Activated naive CD4-positive, alpha-beta T cell (primary cell): Measurements from ENCODE around the gene ALG1.
"Not testable (repeated sequence)": the region's sequence is repeated elsewhere in the genome, so short reads cannot be mapped to it uniquely, and the experiment has no call there.

Experiments
- DNase-seq, 4 experiments: peaks; one replicate each; lab custom pipeline; 2025; lab: John Stamatoyannopoulos, UW

The ALG1 gene

DNA sequence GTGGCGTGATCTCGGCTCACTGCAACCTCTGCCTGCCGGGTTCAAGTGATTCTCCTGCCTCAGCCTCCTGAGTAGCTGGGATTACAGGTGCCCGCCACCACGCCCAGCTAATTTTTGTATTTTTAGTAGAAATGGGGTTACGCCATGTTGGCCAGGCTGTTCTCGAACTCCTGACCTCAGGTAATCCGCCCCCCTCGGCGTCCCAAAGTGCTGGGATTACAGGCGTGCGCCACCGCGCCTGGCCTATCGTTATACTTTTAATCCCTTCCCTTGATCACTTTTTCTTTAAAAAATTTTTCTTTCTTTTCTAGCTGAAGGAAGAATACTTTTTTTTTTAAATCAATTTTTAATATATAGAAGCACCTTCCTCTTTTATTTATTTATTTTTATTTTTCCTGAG lies 2.1 kb downstream of the ALG1 start:
- not testable (repeated sequence) for DNase-seq

DNA sequence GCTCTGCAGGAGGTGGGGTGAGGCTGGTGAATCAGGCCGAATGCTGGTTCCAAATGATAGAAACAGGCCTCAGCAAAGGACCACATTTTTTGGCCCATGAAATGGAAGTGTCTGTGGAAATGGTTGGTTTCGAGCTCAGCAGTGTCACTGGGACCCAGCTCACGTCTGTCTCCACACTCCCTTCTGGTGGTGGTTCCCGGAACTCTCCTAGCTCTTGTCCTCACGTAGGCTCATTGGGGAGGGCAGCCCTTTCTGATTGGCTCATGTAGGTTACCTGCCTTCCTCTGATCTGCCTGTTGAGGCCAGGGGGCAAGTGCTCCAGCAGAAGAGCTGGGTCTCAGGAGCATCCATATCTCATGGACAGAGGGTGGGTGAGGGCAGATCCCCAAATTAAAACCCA lies 4.0 kb downstream of the ALG1 start:
- no peak for DNase-seq

DNA sequence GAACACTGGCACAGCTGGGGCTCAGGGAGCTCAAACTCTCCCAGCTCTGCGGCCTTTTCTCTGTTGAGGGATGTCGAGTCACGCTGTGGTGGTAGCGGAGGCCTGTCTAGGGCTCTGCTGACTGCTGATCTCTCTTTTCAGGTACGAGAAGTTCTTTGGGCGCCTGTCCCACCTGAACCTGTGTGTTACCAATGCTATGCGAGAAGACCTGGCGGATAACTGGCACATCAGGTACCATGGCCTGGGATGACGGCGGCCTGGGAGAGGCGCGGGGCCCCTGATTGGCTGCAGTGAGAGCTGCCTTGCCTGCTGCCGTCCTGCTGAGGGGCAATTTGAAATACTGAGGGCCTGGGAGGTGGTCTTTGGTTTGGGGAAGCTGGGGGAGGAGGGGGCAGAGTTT lies 5.7 kb downstream of the ALG1 start:
- DNase-seq: no peak

DNA sequence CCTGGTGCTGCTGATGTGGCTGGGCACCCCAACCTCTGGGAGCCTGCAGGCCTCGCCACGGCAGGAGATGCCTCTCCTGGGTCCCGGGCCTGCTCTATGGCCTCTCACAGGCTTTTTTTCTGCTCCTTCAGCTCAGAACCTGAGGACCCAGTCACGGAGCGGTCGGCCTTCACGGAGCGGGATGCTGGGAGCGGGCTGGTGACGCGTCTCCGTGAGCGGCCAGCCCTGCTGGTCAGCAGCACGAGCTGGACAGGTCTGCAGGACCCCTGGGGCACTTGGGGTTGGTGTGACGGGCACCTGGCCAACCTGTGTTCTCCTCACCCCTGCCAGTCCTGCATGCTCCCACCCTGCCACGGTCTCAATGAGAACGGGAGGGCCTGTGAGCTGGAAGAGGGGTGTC lies 7.0 kb downstream of the ALG1 start:
- no peak for DNase-seq

DNA sequence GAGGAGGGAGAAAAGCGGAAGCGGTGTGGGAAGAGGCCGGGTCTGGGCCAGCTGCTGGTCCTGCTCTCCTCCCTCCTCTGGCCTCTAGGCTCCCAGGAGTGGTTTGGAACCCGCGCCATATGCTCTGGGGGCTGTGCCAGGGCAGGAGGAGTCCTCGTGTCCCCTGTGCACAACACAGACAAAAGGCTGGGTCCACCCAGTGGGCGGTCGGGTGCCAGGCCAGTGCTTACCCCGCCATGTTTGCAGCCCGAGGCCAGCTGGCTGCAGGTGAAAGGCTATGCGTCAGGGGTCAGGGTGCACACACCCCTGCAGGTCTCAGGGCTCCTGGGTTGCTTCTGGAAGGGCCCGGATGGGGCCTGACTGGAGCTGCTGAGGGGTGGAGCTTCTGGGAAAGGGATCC lies 8.8 kb downstream of the ALG1 start:
- not testable (repeated sequence) for DNase-seq

DNA sequence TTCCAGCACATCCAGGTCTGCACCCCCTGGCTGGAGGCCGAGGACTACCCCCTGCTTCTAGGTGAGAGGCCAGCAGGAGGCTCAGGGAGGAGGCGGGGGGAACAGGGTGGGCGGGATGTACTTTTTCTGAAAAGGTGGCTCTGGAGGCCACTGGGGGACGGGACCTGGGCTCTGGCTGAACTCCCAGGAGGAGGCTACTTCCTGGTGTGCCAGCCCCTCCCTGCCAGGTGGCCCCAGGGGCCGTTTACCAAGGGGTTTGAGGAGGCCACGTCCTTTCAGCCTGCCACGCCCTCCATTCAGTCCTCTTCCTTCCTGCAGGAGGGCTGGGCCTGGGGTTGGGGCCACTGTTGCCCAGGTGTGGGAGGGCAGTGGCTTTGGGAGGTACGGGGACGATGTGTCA lies 9.4 kb downstream of the ALG1 start:
- DNase-seq: not testable (repeated sequence)

DNA sequence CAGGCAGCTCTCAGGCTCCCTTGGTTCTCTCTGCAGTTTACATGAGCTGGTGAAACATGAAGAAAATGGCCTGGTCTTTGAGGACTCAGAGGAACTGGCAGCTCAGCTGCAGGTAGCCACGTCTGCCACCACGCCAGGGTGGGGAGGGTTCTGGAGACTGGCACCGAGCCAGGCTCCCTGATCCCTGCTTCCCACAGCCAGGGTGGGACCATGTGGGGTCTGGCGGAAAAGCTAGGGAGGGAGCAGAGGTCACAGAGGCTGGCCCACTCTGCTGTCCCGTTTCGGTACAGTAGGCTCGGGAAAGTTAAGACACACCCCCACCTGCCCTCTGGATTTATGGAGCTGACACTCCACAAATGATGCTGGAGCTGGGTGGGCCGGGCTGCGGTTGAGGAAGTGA lies 12.0 kb downstream of the ALG1 start:
- not testable (repeated sequence) for DNase-seq

DNA sequence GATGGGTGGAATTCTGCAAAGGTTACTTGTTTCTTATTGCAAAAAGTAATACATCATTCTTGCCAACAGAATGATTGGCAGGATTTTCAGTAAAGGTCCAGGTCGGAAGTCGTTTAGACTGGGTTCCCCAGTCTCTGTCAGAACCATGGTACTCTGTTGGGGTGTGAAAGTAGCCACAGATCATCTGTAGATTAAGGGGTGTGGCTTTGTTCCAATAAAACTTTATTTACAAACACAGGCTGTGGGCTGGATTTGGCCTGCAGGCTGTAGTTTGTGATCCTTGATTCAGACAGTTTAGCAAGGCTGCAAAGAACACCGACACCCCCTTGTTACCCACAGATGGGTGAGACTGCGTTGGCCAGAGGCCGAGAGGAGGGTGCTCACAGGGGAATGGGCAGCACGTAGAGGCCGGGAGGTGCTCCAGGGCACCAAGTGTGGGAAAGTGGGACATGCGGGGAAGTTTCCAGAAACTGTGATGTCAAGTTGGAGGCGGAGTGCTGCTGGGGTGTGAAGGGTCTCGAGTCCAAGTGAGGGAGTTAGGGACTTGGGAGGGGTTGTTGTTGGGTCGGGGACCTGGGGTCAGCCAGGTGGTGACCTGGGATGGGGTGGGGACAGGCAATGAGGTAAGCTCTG lies 12.6 kb downstream of the ALG1 start:
- DNase-seq: not testable (repeated sequence)

DNA sequence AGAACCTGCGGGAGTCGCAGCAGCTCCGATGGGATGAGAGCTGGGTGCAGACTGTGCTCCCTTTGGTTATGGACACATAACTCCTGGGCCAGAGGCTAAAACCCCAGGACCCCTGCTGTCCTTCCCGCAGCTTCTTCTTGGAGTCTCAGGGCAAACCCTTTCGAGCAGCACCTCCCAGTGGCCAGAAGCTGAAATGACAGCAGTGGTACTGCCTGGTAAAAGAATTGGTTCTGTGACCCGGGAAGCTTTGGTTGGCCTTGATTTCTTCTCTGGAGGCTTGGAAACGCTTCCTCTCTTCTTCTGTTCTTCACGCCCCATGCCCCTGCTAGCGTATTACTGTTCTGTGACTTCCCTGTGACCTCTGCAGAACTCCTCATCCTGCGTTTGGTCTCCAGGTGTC lies 13.2 kb downstream of the ALG1 start:
- DNase-seq: peak in 3 of 4 experiments; percentile 8 to 33 (median 14)

DNA sequence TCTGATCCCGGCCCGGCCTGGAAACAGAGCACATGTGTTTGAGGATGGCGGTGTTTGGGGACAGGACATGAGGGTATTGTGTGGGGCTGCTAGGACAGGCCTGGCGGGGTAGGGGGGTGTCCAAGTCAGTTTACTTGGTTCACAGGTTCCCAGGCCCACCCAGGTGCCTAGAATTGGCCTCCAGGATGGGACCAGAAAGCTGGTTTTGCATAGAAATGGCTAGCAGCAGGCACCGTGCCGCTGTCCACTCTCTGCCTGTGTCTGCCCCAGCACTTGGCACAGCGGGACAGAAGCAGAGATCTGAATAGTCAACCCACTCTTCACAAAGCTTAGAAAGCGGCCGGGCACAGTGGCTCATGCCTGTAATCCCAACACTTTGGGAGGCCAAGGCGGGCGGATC lies 14.1 kb downstream of the ALG1 start:
- not testable (repeated sequence) for DNase-seq

DNA sequence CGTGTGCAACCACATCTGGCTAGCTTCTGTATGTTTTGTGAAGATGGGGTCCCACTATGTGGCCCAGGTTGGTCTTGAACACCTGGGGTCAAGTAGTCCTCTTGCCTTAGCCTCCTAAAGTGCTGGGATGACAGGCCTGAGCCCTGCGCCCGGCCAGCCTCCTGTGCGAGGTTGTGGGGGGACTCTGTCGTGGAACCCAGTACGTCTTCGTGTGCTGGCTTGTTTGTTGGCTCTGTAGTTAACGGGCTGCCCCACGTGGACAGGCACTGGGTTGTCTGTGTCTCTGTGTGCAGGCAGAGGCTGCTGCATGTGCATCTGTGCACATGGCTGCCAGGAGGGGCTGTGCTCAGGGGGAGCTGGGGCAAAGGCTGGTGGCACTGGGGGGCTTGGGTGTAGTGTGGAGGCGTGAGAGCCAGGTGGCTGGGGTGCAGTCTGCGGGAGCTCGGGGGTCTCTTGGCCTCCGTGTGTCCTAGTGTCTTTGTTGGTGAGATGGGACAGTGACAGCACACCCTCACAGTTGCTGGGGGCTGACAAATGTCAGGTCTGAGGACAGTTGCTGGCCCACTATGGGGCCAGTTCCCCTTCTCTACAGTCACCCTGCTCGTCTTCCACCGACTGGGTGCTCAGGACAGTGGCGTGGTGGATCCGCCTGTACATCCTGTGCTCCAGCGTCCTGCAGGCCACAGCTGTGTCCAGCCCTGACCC lies 16.6 kb downstream of the ALG1 start:
- DNase-seq: not testable (repeated sequence)

DNA sequence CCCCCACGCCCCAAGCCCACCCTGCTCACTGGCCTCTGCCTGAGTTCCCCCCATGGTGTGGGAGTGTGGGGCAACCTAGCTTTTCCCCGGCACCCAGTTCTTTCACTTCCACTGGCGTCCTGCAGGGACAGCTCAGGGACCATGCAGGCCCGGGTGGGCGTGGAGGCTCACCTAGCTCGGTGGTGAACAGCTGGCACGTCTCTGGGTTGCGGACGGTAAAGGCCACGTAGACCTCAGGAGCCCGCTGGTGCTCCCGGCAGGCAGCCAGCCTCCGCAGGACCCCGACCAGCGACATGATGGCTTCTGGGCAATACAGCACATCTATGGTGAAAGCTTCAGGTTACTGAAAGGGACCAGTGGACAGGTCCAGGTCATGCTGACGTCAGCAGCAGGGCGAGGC lies 17.3 kb downstream of the ALG1 start:
- not testable (repeated sequence) for DNase-seq

DNA sequence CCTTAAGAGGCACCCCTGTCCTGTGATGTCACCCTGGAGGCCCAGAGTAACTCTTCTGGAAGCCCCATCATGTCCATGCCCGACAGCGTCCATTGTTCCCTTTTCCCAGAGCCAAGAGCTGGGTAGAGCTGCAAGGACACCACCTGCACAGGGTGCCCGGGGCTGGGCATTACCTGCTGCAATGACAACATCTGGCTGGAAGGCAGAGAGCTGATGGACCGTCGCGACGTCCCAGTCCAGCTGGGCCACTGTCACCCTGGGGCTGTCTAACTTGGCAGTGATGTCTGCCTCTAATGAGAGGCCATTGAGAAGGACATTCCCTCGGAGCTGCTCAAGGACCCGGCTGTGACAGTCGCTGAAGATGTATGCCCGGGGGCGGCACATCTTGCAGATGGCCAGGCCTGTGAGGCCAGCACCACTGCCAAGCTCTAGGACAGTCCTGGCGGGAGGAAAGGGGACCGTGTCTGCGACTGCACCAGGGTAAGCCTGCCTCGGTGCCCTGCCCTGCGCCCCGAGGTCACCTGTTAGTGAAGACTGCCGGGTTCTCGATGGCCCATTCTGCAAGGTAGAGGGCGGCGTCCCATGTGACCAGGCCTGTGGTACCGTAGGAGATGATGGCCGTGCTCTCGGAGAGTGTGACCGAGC lies 18.4 kb downstream of the ALG1 start:
- DNase-seq: not testable (repeated sequence)

DNA sequence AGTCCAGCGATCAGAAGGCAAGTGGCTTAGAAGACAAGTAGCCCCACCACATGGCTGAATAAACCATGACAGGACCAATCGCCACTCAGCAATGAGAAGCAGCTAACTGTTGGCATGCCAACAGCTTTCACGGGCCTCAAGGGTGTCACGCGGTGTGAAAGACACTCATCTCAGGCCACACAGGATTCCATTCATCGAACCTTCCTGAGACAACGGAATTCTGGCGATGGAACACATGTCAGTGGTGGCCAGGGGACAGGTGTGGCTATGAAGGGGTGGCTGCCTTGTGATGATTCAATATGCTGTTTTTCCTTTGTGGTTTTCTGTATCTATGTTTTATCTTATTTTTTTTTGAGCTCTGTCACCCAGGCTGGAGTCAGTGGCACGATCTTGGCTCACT lies 18.9 kb downstream of the ALG1 start:
- DNase-seq: not testable (repeated sequence)

DNA sequence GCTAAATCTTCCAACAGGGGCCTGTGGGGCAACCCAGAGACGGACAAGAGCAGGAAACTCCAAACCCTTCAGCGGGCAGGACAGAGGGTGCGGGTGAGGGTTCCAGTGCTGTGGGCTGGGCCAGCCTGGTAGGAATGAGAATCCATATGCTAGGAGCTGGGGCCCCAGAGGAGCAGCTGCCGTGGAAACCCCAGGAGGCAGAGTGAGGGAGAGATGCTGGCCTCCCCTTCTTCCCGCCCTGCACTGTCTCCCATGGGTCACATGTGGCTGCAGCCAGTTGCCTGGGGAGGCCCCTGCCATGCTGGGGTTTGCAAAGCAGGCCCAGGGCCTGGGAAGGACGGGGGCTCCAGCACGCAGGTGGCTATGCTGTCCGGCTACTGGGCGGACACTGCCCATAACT lies 21.4 kb downstream of the ALG1 start:
- DNase-seq: not testable (repeated sequence)

DNA sequence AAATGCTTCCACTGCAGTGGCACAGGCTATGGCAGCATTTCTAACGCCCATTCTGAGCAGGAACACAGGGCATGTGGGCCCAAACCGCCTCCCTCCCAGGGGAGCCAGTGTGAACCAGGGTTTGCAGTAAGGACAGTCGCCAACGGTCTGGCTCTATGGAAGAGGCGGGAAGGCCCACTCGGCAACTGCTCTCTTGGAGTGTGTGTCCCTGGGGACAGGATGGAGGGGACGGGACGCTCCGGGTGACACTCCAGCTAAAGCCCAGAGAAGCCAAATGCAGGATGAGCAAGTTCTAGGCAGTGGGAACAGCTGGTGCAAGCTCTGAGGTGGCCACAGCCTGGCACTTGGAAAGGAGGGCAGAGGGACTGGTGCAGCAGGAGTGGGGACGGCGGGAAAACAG lies 22.1 kb downstream of the ALG1 start:
- DNase-seq: not testable (repeated sequence)

DNA sequence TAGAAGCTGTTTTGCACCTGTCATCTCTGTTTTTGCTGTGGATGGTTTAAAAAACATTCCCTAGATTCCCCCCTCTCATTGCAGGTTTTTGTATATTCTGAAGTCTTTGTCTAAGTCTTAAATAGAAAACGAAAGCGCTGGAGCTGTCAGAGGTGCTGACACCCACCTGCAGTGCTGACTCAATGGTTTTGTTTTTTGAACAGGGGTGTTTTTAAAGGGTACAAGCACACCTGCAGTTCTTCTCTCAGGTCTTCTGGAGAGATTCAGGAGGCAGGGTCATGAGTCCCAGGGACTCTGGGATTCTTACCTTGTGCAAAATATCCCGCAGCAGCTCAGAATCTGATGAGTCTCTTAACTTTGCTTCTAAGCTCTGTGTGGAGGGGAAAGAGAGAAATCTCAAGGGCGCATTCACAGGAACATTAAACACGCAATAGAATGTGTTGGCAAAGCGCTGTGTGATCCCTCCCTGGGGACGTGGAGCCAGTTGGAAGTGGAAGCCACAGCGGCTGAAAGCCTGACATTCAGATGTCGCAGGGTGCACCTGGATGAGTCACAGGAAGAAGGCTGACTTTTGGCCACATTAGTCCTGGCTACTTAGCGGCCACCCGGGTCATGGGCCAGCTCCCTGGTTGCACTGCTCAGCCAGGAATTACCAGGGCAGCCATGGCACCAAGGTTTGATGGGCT lies 23.6 kb downstream of the ALG1 start:
- DNase-seq: not testable (repeated sequence)

DNA sequence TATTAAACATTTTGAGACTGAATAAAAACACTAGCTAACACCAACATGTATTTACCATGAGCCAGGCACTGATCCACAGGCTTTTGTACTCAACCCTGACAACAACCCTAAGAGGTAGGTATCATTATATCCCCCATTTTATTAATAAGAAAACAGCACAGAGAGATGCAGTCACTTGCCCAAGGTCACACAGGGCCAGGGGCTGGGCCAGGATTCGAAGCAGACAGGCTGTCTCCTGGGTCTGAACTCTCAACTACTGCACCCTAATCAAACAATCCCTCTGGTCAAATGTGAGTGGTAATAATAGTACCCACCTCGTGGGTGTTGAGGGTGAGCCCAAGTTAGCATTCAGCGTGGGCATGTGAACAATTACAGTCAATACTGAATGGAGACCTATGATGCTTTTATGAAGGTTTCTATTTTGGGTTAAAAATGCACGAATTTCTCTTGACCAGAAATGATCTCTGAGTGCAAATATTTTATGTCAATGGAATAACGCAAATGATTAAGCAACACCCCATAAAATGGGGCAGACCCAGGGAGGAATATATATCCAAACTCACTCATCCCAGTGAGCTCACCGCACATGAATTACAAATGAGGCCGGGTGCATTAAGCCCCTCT lies 24.9 kb downstream of the ALG1 start:
- DNase-seq: not testable (repeated sequence)

DNA sequence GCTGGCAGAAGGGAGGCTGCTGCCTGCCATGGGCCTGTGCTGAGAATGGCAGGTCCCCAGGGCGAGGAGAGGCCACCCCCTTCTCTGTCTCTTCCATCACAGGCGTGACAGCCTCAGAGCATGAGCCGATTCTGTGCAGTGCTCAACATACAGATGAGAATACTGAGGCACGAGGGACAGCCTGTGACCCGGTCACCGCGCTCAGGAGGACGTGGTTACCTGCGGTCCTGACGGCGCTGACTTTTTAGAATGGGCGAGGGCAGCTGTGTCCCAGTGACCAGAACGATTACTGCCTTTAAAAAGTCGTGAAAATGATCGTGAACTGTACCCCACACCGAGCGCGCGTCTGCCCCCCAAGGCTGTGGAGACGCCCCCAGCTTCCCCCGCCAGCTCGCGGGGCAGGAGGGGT lies 25.4 kb downstream of the ALG1 start:
- DNase-seq: peak in 2 of 4 experiments; percentile 19 to 45

DNA sequence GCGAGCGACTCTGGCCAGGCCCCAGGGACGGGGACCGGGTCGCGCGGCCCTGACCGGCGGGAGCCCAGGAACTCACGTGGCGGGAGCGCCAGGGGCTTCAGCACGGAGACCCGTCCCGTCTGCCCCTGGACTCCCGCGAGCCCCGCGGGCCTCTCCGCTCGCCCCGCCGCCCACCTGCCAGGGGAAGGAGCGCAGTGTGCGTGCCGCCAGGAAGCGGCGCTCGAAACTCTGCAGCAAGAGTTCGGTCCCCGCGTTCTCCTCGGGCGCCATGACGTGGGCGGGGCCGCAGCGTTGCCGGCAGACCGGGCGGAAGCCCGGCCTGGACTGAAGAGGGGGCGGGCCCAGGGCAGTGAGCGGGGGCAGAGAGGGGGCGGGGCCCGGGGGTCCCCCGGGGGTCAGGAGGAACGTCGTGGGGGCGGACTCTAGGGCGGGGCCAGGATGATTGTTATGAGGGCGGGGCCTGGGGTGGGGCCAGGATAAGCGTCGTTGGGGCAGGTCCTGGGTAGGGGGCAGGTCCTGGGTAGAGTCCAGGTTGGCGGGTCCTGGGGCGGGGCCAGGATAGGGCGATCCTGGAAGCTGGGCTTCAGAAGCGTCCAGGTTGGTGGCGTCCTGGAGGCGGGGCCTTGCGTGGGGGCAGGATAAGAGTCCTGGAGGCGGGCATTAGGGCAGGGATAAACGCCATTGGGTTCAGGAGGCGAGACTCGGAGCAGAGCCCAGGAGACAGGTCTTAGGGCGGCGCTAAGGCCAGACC lies 26.0 kb downstream of the ALG1 start, which contains the start of gene EEF2KMT:
Gene EEF2KMT (minus strand): TSS at position 326 of the 751 bp plus-strand sequence. CDS start 56 bp downstream, at position 270.
- peak; percentile 79 to 91 (median 84) for DNase-seq
